ENCODE data around the gene SEMA5A. TPM values are rescaled to one million over a fixed set of nuclear protein-coding genes. Genes with fewer than 3 reads are reported as not detected.

The SEMA5A gene
- total RNA-seq, 1 donor from 2014 or later: 13.8 TPM

DNA sequence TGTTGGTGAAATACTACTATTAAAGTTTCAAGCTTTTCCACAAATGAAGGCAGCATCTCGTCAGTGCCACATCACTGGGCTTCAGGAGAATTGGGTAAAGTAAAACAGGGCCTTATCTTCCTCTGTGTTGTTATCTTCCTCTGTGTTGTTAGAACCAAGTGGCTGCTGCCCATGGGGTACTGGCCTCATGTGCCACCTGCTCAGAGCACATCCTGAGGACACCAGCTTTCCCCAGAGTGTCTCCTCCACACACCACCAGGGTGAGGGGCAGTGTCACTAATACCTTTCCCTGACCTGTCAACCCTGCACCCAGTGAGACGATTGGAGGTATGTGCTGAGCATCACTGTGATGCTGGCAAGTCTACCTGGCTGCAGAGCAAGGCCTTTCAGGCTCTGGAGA, 499.9 kb downstream of the SEMA5A start:
- no peak for DNase-seq (ENCODE audit: low read depth)
- Histone ChIP-seq H3K4me1 (ENCODE audit: insufficient read depth, low read length) (peaks cover 21% of the 10 kb centered on the region), H2AFZ (ENCODE audit: low read depth, low read length) (no peak overlapping the region), H3K4me2 (ENCODE audit: low read length) (peak overlapping the region; percentile 70), H3K27ac (ENCODE audit: low read depth, low read length) (peak overlapping the region; percentile 99), H3K9me3 (ENCODE audit: insufficient read depth, low read depth, low read length) (no peaks in the 10 kb centered on the region), H3K4me3 (ENCODE audit: insufficient read depth, low read depth, low read length) (no peak overlapping the region), H3K36me3 (ENCODE audit: insufficient read depth, low read length) (no peaks in the 10 kb centered on the region), H3K27me3 (ENCODE audit: insufficient read depth, low read length) (no peaks in the 10 kb centered on the region), H3K79me2 (ENCODE audit: insufficient read depth, low read length) (no peaks in the 10 kb centered on the region), H3K9ac (ENCODE audit: low read length) (peak overlapping the region; percentile 77), H4K20me1 (ENCODE audit: insufficient read depth, low read length) (no peaks in the 10 kb centered on the region)
- peaks cover 15% of the 10 kb centered on the region for H3K36me3 Mint-ChIP-seq (ENCODE audit: low read depth, unreplicated experiment)
- H3K4me3 Mint-ChIP-seq (ENCODE audit: unreplicated experiment): no peak overlapping the region
- no peak overlapping the region for H3K27ac Mint-ChIP-seq (ENCODE audit: unreplicated experiment)
- H3K27me3 Mint-ChIP-seq (ENCODE audit: low read depth, unreplicated experiment): no peaks in the 10 kb centered on the region
- H3K9me3 Mint-ChIP-seq (ENCODE audit: unreplicated experiment): no peaks in the 10 kb centered on the region
- TF ChIP-seq, protein P1, sequence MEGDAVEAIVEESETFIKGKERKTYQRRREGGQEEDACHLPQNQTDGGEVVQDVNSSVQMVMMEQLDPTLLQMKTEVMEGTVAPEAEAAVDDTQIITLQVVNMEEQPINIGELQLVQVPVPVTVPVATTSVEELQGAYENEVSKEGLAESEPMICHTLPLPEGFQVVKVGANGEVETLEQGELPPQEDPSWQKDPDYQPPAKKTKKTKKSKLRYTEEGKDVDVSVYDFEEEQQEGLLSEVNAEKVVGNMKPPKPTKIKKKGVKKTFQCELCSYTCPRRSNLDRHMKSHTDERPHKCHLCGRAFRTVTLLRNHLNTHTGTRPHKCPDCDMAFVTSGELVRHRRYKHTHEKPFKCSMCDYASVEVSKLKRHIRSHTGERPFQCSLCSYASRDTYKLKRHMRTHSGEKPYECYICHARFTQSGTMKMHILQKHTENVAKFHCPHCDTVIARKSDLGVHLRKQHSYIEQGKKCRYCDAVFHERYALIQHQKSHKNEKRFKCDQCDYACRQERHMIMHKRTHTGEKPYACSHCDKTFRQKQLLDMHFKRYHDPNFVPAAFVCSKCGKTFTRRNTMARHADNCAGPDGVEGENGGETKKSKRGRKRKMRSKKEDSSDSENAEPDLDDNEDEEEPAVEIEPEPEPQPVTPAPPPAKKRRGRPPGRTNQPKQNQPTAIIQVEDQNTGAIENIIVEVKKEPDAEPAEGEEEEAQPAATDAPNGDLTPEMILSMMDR (IDR thresholded peaks at IDR 0.05; ENCODE audit: insufficient read depth, low read depth, low read length): no peak
- no peak for TF ChIP-seq EZH2 (IDR thresholded peaks at IDR 0.05; ENCODE audit: insufficient read depth, low read length)
- peaks cover 15% of the 10 kb centered on the region for H3K4me1 Mint-ChIP-seq (ENCODE audit: low read depth, unreplicated experiment)
- FAIRE-seq: no peak

DNA sequence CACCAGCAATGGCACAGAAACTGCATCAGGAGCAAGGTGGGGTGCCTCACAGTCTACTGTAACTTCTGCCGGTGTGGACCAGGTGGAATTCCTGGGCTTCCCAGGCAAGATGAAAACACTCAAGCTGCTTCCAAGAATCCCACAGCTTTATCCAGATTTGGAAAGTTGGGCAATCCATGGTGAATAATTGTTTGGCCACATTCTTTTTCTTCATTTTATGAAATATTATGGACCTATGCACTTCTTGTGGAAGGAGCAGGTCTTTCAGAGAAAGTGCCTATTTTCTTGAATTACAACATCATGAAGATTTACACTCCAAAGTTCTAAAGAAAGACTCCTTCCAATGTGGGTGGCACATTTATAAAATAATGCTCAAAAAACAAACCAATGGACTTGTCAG, 503.6 kb downstream of the SEMA5A start:
- H3K4me1 ChIP-seq (ENCODE audit: insufficient read depth, low read length): peaks cover 13% of the 10 kb centered on the region
- DNase-seq (ENCODE audit: low read depth) (no peak), FAIRE-seq (no peak)
- H3K27me3 Mint-ChIP-seq (ENCODE audit: low read depth, unreplicated experiment): no peaks in the 10 kb centered on the region
- peaks cover 10% of the 10 kb centered on the region for H3K4me1 Mint-ChIP-seq (ENCODE audit: low read depth, unreplicated experiment)
- no peaks in the 10 kb centered on the region for H3K9me3 ChIP-seq (ENCODE audit: insufficient read depth, low read depth, low read length)
- TF ChIP-seq, protein P1 (IDR thresholded peaks at IDR 0.05; ENCODE audit: insufficient read depth, low read depth, low read length): no peak
- no peak for TF ChIP-seq EZH2 (IDR thresholded peaks at IDR 0.05; ENCODE audit: insufficient read depth, low read length)
- H3K4me3 ChIP-seq (ENCODE audit: insufficient read depth, low read depth, low read length): no peak overlapping the region
- no peak overlapping the region for H3K27ac Mint-ChIP-seq (ENCODE audit: unreplicated experiment)
- no peak overlapping the region for H3K27ac ChIP-seq (ENCODE audit: low read depth, low read length)
- no peak overlapping the region for H2AFZ ChIP-seq (ENCODE audit: low read depth, low read length)
- H3K36me3 ChIP-seq (ENCODE audit: insufficient read depth, low read length): no peaks in the 10 kb centered on the region
- H3K9ac ChIP-seq (ENCODE audit: low read length): no peak overlapping the region
- no peaks in the 10 kb centered on the region for H3K79me2 ChIP-seq (ENCODE audit: insufficient read depth, low read length)
- no peak overlapping the region for H3K4me3 Mint-ChIP-seq (ENCODE audit: unreplicated experiment)
- peaks cover 3% of the 10 kb centered on the region for H3K36me3 Mint-ChIP-seq (ENCODE audit: low read depth, unreplicated experiment)
- no peaks in the 10 kb centered on the region for H3K27me3 ChIP-seq (ENCODE audit: insufficient read depth, low read length)
- no peaks in the 10 kb centered on the region for H3K9me3 Mint-ChIP-seq (ENCODE audit: unreplicated experiment)
- no peaks in the 10 kb centered on the region for H4K20me1 ChIP-seq (ENCODE audit: insufficient read depth, low read length)
- H3K4me2 ChIP-seq (ENCODE audit: low read length): no peak overlapping the region

DNA sequence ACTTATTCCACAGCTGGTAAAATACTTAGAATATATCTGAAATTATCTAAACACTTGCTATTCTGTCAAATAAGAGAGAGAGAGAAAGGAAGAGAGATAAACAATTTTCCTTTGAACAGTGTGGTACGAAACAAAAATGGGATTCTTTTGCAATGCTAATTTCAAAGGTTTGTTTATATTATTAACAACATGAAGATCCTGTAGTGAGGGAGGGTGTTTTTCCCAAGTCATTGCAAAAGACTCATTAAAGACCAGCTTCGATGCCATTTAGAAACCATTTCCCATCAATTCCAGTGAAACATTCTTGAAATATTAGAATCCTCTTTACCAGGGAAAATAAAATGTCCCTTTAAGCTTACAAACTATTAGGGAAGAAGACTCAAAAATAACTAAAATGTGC, 505.4 kb downstream of the SEMA5A start:
- Mint-ChIP-seq H3K27ac (ENCODE audit: unreplicated experiment) (no peak overlapping the region), H3K36me3 (ENCODE audit: low read depth, unreplicated experiment) (peaks cover 3% of the 10 kb centered on the region)
- H3K36me3 ChIP-seq (ENCODE audit: insufficient read depth, low read length): no peaks in the 10 kb centered on the region

More for the DNA sequence above, 505.4 kb downstream of the SEMA5A start:
- H3K9me3 Mint-ChIP-seq (ENCODE audit: unreplicated experiment): no peaks in the 10 kb centered on the region
- H3K4me3 Mint-ChIP-seq (ENCODE audit: unreplicated experiment): no peak overlapping the region
- Histone ChIP-seq H3K9ac (ENCODE audit: low read length) (no peak overlapping the region), H3K4me3 (ENCODE audit: insufficient read depth, low read depth, low read length) (no peak overlapping the region), H4K20me1 (ENCODE audit: insufficient read depth, low read length) (no peaks in the 10 kb centered on the region), H3K27me3 (ENCODE audit: insufficient read depth, low read length) (no peaks in the 10 kb centered on the region), H2AFZ (ENCODE audit: low read depth, low read length) (no peak overlapping the region), H3K9me3 (ENCODE audit: insufficient read depth, low read depth, low read length) (no peaks in the 10 kb centered on the region), H3K79me2 (ENCODE audit: insufficient read depth, low read length) (no peaks in the 10 kb centered on the region), H3K27ac (ENCODE audit: low read depth, low read length) (no peak overlapping the region), H3K4me2 (ENCODE audit: low read length) (no peak overlapping the region), H3K4me1 (ENCODE audit: insufficient read depth, low read length) (no peaks in the 10 kb centered on the region)
- DNase-seq (ENCODE audit: low read depth) (no peak), FAIRE-seq (peak; percentile 13)
- TF ChIP-seq EZH2 (IDR thresholded peaks at IDR 0.05; ENCODE audit: insufficient read depth, low read length): no peak
- TF ChIP-seq, protein P1 (IDR thresholded peaks at IDR 0.05; ENCODE audit: insufficient read depth, low read depth, low read length): no peak
- H3K27me3 Mint-ChIP-seq (ENCODE audit: low read depth, unreplicated experiment): no peaks in the 10 kb centered on the region
- no peaks in the 10 kb centered on the region for H3K4me1 Mint-ChIP-seq (ENCODE audit: low read depth, unreplicated experiment)

Data from astrocyte (in vitro differentiated cells and primary cell).